ENCODE results near the gene SFXN5. TPM values are rescaled to one million over a fixed set of nuclear protein-coding genes. Genes with fewer than 3 reads are reported as not detected.

SFXN5 gene
- polyA plus RNA-seq, 3 donors from 2014 or later: 2.4 to 4.5 (median 3.3) TPM

Other genes with a start within 250 kb of the SFXN5 start
- gene EXOC6B, start 245.7 kb downstream of the SFXN5 start, polyA plus RNA-seq: 1 to 10 TPM; 2.0 to 2.7 (median 2.5) TPM
- gene SPR, start 184.3 kb downstream of the SFXN5 start, polyA plus RNA-seq: 1 to 10 TPM; 1.2 to 2.2 (median 1.4) TPM
- not detected for gene EMX1, start 154.2 kb downstream of the SFXN5 start, polyA plus RNA-seq
- gene RAB11FIP5, start 41.2 kb upstream of the SFXN5 start, polyA plus RNA-seq: 1 to 10 TPM; 3.7 to 6.6 (median 5.0) TPM
- gene NOTO, start 130.9 kb upstream of the SFXN5 start, polyA plus RNA-seq: not detected
- 10 to 100 TPM in 2 of 3 donors, 1 to 10 TPM in 1; 7.0 to 19.1 (median 10.2) TPM for gene SMYD5, start 142.5 kb upstream of the SFXN5 start, polyA plus RNA-seq
- gene PRADC1, start 161.5 kb upstream of the SFXN5 start, polyA plus RNA-seq: 10 to 100 TPM; 34.1 to 70.2 (median 62.6) TPM
- gene CCT7, start 162.6 kb upstream of the SFXN5 start, polyA plus RNA-seq: 100 to 1,000 TPM; 240 to 379 (median 277) TPM
- gene FBXO41, start 212.8 kb upstream of the SFXN5 start, polyA plus RNA-seq: 1 to 10 TPM in 1 of 3 donors, under 1 TPM in 1, not detected in 1; 0.40 to 1.2 TPM
- gene EGR4, start 221.8 kb upstream of the SFXN5 start, polyA plus RNA-seq: not detected